ENCODE data around the gene EML6. TPM values are rescaled to one million over a fixed set of nuclear protein-coding genes. Genes with fewer than 3 reads are reported as not detected.

The EML6 gene
- total RNA-seq, 3 donors from 2014 or later, result 3.4 to 7.3 (median 5.3) TPM

DNA sequence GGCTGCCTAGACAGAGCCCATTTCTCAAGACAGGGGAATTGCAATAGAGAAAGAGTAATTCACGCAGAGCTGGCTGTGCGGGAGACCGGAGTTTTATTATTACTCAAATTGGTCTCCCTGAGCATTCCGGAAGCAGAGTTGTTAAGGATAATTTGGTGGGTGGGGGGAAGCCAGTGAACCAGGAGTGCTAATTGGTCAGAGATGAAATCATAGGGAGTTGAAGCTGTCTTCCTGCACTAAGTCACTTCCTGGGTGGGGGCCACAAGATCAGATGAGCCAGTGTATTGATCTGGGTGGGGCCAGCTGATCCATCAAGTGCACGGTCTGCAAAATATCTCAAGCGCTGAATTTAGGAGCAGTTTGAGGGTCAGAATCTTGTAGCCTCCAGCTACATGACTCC, 242.0 kb downstream of the EML6 start:
- ATAC-seq, result no peak
- Histone ChIP-seq H3K36me3 (ENCODE audit: low read depth) (no peaks in the 10 kb centered on the region), H3K4me3 (no peak overlapping the region), H3K9me3 (no peaks in the 10 kb centered on the region), H3K4me1 (ENCODE audit: low read depth) (peaks cover 4% of the 10 kb centered on the region)
- intact Hi-C loops (cut with DNase I, micrococcal nuclease), result no loop called here
- TF ChIP-seq, protein P1, sequence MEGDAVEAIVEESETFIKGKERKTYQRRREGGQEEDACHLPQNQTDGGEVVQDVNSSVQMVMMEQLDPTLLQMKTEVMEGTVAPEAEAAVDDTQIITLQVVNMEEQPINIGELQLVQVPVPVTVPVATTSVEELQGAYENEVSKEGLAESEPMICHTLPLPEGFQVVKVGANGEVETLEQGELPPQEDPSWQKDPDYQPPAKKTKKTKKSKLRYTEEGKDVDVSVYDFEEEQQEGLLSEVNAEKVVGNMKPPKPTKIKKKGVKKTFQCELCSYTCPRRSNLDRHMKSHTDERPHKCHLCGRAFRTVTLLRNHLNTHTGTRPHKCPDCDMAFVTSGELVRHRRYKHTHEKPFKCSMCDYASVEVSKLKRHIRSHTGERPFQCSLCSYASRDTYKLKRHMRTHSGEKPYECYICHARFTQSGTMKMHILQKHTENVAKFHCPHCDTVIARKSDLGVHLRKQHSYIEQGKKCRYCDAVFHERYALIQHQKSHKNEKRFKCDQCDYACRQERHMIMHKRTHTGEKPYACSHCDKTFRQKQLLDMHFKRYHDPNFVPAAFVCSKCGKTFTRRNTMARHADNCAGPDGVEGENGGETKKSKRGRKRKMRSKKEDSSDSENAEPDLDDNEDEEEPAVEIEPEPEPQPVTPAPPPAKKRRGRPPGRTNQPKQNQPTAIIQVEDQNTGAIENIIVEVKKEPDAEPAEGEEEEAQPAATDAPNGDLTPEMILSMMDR (IDR thresholded peaks at IDR 0.05), result no peak
- no peak for DNase-seq

- H3K9me3 ChIP-seq, result no peaks in the 10 kb centered on the region
- TF ChIP-seq, protein P1 (IDR thresholded peaks at IDR 0.05), result no peak
- intact Hi-C loops (cut with DNase I, micrococcal nuclease), result no loop called here
- H3K4me3 ChIP-seq, result no peak overlapping the region
- peaks cover 4% of the 10 kb centered on the region for H3K4me1 ChIP-seq (ENCODE audit: low read depth)
- ATAC-seq, result peak; percentile 66
- peak in 1 of 3 donors; percentile 19 for DNase-seq
- no peaks in the 10 kb centered on the region for H3K36me3 ChIP-seq (ENCODE audit: low read depth)
Measured at GRCh38 chr2:54966165-54966832, 242.8 kb downstream of the EML6 start.

DNA sequence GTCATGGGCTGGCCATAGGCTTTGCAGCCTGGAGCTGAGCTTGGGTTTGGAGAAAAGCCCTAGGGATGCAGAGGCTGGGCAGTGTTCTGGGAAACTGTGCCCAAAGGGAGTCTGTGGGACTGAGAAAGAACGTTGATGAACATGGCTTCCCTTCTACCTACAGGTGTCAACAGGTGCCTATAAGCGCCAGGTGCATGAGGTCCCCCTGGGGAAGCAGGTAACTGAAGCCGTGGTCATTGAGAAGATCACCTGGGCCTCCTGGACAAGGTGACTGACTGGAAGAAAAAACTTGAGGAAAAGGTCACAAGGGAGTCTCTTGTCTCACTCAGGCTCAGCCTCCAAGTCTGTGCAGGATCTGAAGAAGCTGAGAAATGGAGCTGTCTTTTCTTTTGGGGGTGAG, 243.4 kb downstream of the EML6 start:
- ATAC-seq (no peak), DNase-seq (no peak)
- Histone ChIP-seq H3K36me3 (ENCODE audit: low read depth) (no peaks in the 10 kb centered on the region), H3K4me1 (ENCODE audit: low read depth) (peaks cover 4% of the 10 kb centered on the region), H3K4me3 (no peak overlapping the region), H3K9me3 (no peaks in the 10 kb centered on the region)
- intact Hi-C loops (cut with DNase I, micrococcal nuclease), result no loop called here
- TF ChIP-seq, protein P1 (IDR thresholded peaks at IDR 0.05), result no peak

GRCh38 chr2:54967269-54967668, 243.8 kb downstream of the EML6 start:
- H3K36me3 ChIP-seq (ENCODE audit: low read depth), result no peaks in the 10 kb centered on the region
- peaks cover 3% of the 10 kb centered on the region for H3K4me1 ChIP-seq (ENCODE audit: low read depth)
- H3K4me3 ChIP-seq, result no peak overlapping the region
- H3K9me3 ChIP-seq, result no peaks in the 10 kb centered on the region
- intact Hi-C loops (cut with DNase I, micrococcal nuclease), result no loop called here
- ATAC-seq, result no peak
- DNase-seq, result no peak
- TF ChIP-seq, protein P1 (IDR thresholded peaks at IDR 0.05), result no peak

- H3K36me3 ChIP-seq (ENCODE audit: low read depth), result no peaks in the 10 kb centered on the region
- TF ChIP-seq, protein P1 (IDR thresholded peaks at IDR 0.05), result no peak
- no peaks in the 10 kb centered on the region for H3K4me1 ChIP-seq (ENCODE audit: low read depth)
- no peaks in the 10 kb centered on the region for H3K9me3 ChIP-seq
- ATAC-seq (no peak), DNase-seq (no peak)
- H3K4me3 ChIP-seq, result no peak overlapping the region
- intact Hi-C loops (cut with DNase I, micrococcal nuclease), result no loop called here
Measured at GRCh38 chr2:54967759-54968365, 244.4 kb downstream of the EML6 start.

Measured in mucosa of descending colon (tissue), 3 donors.